ENCODE data around the gene KRTAP5-2.
"Not testable (repeated sequence)": the region's sequence is repeated elsewhere in the genome, so short reads cannot be mapped to it uniquely, and the experiment has no call there.

The KRTAP5-2 gene

GRCh38 chr11:1625541-1625940, 27.4 kb upstream of the KRTAP5-2 start:
- no peak for DNase-seq

- no peak for DNase-seq
These were observed 26.5 kb upstream of the KRTAP5-2 start for GRCh38 chr11:1624621-1625020.

GRCh38 chr11:1623716-1624115, 25.6 kb upstream of the KRTAP5-2 start:
- DNase-seq = no peak

- no peak for DNase-seq
These were observed 24.0 kb upstream of the KRTAP5-2 start, which contains the start of gene KRTAP5-4 for GRCh38 chr11:1622086-1622485. Gene KRTAP5-4 (minus strand): TSS chr11:1622138. CDS start chr11:1622093, 45 bp downstream.

- DNase-seq = peak in 1 of 2 donors; percentile 14
These were observed 21.4 kb upstream of the KRTAP5-2 start for GRCh38 chr11:1619449-1619848.

GRCh38 chr11:1618231-1618630, 20.1 kb upstream of the KRTAP5-2 start:
- DNase-seq = no peak

GRCh38 chr11:1608363-1608762, 10.3 kb upstream of the KRTAP5-2 start, which contains the start of gene KRTAP5-3:
Gene KRTAP5-3 (minus strand): TSS chr11:1608463. CDS start chr11:1608385, 78 bp downstream.
- no peak for DNase-seq

GRCh38 chr11:1607901-1608300, 9.8 kb upstream of the KRTAP5-2 start:
- DNase-seq = not testable (repeated sequence)

- not testable (repeated sequence) for DNase-seq
These were observed 9.2 kb upstream of the KRTAP5-2 start for GRCh38 chr11:1607156-1607845.

- DNase-seq = not testable (repeated sequence)
These were observed 7.8 kb upstream of the KRTAP5-2 start for GRCh38 chr11:1605923-1606322.

GRCh38 chr11:1604711-1605110, 6.6 kb upstream of the KRTAP5-2 start:
- no peak for DNase-seq

GRCh38 chr11:1604181-1604580, 6.1 kb upstream of the KRTAP5-2 start:
- no peak for DNase-seq

- DNase-seq = no peak
These were observed 5.5 kb upstream of the KRTAP5-2 start for GRCh38 chr11:1603629-1604028.

GRCh38 chr11:1601663-1602062, 3.6 kb upstream of the KRTAP5-2 start:
- not testable (repeated sequence) for DNase-seq

- DNase-seq = no peak
These were observed 2.5 kb upstream of the KRTAP5-2 start for GRCh38 chr11:1600626-1601025.

- no peak for DNase-seq
These were observed 722 bp upstream of the KRTAP5-2 start for GRCh38 chr11:1598816-1599215.

GRCh38 chr11:1598406-1598805, 312 bp upstream of the KRTAP5-2 start:
- DNase-seq = not testable (repeated sequence)

- DNase-seq = no peak
These were observed 632 bp downstream of the KRTAP5-2 start for GRCh38 chr11:1597331-1597993.

GRCh38 chr11:1596576-1597121, 1.4 kb downstream of the KRTAP5-2 start:
- not testable (repeated sequence) for DNase-seq

GRCh38 chr11:1595994-1596575, 2.0 kb downstream of the KRTAP5-2 start:
- not testable (repeated sequence) for DNase-seq

GRCh38 chr11:1592628-1593027, 5.5 kb downstream of the KRTAP5-2 start:
- DNase-seq = no peak

- DNase-seq = no peak
These were observed 8.1 kb downstream of the KRTAP5-2 start for GRCh38 chr11:1589996-1590395.

- not testable (repeated sequence) for DNase-seq
These were observed 8.7 kb downstream of the KRTAP5-2 start for GRCh38 chr11:1589191-1589963.
